ENCODE results near the gene RHO. TPM values are rescaled to one million over a fixed set of nuclear protein-coding genes. Genes with fewer than 3 reads are reported as not detected.
"Not testable (repeated sequence)": the region's sequence is repeated elsewhere in the genome, so short reads cannot be mapped to it uniquely, and the experiment has no call there.

RHO gene
- total and polyA plus RNA-seq, 2 donors (not counting 1 experiment from before 2014, with no cell fraction given): not detected

DNA sequence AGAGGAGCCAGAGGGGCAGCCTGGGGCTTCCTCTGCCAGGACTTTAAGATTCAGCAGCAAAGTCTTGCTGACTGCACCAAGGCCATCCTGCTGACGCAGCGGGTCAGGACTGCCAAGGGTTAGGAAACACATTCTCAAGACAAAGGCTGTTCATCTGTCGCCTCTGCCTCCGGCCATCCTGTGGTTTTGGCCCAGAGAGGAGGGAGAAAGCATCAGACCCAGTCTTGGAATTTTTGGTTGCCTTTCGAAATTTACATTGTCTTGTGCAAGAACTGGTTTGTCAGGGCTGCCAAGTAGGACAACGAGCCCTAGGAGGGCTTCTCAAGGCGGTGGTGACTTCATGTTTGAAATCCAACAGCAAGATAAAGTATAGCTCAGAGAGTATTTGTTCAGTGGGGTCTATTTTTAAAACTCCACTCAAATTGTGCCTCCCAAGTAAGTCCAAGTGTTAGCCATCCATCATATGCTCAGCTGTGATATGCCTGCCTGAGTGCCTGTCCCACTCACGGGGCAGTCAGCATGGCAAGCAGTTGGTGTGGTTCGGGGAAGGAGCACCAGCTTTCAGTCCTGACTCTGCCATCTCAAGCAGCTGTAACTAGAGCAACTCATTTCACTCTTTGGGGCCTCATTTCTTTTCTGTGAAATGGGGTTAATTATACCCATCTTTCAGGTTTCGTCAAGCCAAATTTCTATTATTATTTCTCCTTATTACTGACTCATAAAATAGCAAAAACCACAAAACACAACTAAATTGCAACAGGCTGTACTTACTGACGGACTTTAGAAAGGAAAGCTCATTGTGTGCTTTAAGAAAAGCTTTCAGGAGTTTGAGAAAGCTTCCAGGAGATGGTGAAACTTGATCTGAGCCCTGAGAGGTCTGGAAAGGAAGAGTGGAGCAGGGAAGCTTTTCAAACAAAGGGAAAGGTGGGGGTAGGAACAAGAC, 42.4 kb upstream of the RHO start:
- Histone ChIP-seq H3K27me3 (ENCODE audit: control insufficient read depth, insufficient read depth, low read length) (no peaks in the 10 kb centered on the region), H3K4me1 (ENCODE audit: control insufficient read depth, extremely low read depth, insufficient read depth, low read length) (peaks cover 27% of the 10 kb centered on the region), H3K4me3 (replicated peaks in 1 of 4; ENCODE audit: control extremely low read depth in 1 of 4, insufficient read depth in 1 of 4, low read depth in 3 of 4, low read length in 4 of 4) (peak overlapping the region in 2 of 4 experiments; percentile 10 to 26), H3K79me2 (ENCODE audit: control insufficient read depth, insufficient read depth, low read length) (no peaks in the 10 kb centered on the region), H3K4me2 (ENCODE audit: extremely low read depth, insufficient read depth, low read length) (peak overlapping the region; percentile 36), H4K20me1 (ENCODE audit: control insufficient read depth, extremely low read depth, insufficient read depth, low read length) (no peaks in the 10 kb centered on the region), H3K36me3 (ENCODE audit: control insufficient read depth, insufficient read depth, low read length) (peaks cover 4% of the 10 kb centered on the region), H3K9ac (ENCODE audit: insufficient read depth, low read length) (no peak overlapping the region), H3K9me3 (ENCODE audit: control insufficient read depth, insufficient read depth, low read depth, low read length) (no peaks in the 10 kb centered on the region), H3K27ac (ENCODE audit: insufficient read depth, low read length) (peak overlapping the region; percentile 62), H2AFZ (ENCODE audit: low read length) (no peak overlapping the region)
- TF ChIP-seq, protein P1, sequence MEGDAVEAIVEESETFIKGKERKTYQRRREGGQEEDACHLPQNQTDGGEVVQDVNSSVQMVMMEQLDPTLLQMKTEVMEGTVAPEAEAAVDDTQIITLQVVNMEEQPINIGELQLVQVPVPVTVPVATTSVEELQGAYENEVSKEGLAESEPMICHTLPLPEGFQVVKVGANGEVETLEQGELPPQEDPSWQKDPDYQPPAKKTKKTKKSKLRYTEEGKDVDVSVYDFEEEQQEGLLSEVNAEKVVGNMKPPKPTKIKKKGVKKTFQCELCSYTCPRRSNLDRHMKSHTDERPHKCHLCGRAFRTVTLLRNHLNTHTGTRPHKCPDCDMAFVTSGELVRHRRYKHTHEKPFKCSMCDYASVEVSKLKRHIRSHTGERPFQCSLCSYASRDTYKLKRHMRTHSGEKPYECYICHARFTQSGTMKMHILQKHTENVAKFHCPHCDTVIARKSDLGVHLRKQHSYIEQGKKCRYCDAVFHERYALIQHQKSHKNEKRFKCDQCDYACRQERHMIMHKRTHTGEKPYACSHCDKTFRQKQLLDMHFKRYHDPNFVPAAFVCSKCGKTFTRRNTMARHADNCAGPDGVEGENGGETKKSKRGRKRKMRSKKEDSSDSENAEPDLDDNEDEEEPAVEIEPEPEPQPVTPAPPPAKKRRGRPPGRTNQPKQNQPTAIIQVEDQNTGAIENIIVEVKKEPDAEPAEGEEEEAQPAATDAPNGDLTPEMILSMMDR (conservative IDR thresholded peaks at IDR 0.05 in 1 of 2, IDR thresholded peaks at IDR 0.05 in 1 of 2; ENCODE audit: low read depth in 1 of 2, low read length in 2 of 2): no peak
- TF ChIP-seq EZH2 (IDR thresholded peaks at IDR 0.05; ENCODE audit: low read length, missing control alignments): no peak
- peak; percentile 95 to 100 for DNase-seq (ENCODE audit: low read depth in 2 of 2)

DNA sequence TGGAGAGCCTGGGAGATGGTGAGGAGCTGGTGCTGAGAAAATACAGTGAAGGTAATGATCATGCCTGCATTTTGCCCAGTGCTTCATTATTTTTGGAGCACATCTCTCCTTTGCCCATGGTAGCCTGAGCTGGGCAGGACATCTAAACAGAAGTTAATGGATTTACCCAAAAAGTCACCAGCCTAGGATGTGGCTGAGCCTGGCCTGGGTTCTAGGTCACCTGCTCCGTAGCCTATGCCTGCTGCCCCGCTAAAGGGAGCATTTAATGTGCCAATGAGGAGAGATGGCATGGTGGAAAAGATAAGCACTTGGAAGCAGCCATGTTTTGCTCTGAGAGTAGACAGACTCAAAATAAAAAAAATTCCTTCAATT, 41.8 kb upstream of the RHO start:
- no peaks in the 10 kb centered on the region for H3K9me3 ChIP-seq (ENCODE audit: control insufficient read depth, insufficient read depth, low read depth, low read length)
- H3K4me2 ChIP-seq (ENCODE audit: extremely low read depth, insufficient read depth, low read length): peak overlapping the region; percentile 26
- no peaks in the 10 kb centered on the region for H3K27me3 ChIP-seq (ENCODE audit: control insufficient read depth, insufficient read depth, low read length)
- TF ChIP-seq, protein P1 (conservative IDR thresholded peaks at IDR 0.05 in 1 of 2, IDR thresholded peaks at IDR 0.05 in 1 of 2; ENCODE audit: low read depth in 1 of 2, low read length in 2 of 2): no peak
- TF ChIP-seq EZH2 (IDR thresholded peaks at IDR 0.05; ENCODE audit: low read length, missing control alignments): no peak
- DNase-seq (ENCODE audit: low read depth in 2 of 2): no peak
- H3K79me2 ChIP-seq (ENCODE audit: control insufficient read depth, insufficient read depth, low read length): no peaks in the 10 kb centered on the region
- H3K27ac ChIP-seq (ENCODE audit: insufficient read depth, low read length): peak overlapping the region; percentile 62
- H3K9ac ChIP-seq (ENCODE audit: insufficient read depth, low read length): no peak overlapping the region
- no peaks in the 10 kb centered on the region for H4K20me1 ChIP-seq (ENCODE audit: control insufficient read depth, extremely low read depth, insufficient read depth, low read length)
- H3K36me3 ChIP-seq (ENCODE audit: control insufficient read depth, insufficient read depth, low read length): peaks cover 4% of the 10 kb centered on the region
- H3K4me3 ChIP-seq (replicated peaks in 1 of 4; ENCODE audit: control extremely low read depth in 1 of 4, insufficient read depth in 1 of 4, low read depth in 3 of 4, low read length in 4 of 4): peak overlapping the region in 1 of 4 experiments; percentile 19
- no peak overlapping the region for H2AFZ ChIP-seq (ENCODE audit: low read length)
- peaks cover 25% of the 10 kb centered on the region for H3K4me1 ChIP-seq (ENCODE audit: control insufficient read depth, extremely low read depth, insufficient read depth, low read length)

DNA sequence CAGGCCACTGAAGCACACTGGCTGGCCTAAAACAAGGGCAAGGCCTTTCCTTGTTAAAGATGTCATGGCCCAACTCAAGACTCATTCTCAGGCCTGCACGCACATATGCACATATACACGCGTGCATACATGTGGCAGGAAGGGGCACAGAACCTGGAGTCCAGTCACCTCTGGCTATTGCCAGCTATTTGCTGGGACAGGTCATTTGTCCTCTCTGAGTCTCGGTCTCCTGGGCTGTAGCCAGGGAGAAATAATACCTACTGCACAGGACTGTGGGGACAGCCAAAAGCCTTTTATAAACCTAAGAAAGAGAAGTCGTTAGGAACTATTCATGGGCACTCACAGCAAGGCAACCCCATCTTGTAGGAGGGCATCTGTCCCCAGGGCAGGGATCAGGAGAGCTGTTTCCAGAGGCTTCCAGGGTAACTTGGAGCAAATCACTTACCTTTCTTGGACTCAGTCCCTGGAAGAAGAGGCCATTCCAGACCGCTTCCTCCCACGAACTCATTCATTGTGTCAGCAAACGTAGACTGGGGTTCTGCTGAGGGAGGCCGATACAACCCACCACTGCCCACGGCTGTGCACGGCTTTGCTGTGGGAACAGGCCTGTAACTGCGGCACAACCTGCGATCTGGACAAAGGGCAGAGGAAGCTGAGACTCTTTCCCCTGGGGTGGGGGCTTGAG, 41.1 kb upstream of the RHO start:
- Histone ChIP-seq H2AFZ (ENCODE audit: low read length) (no peak overlapping the region), H3K27me3 (ENCODE audit: control insufficient read depth, insufficient read depth, low read length) (no peaks in the 10 kb centered on the region), H3K79me2 (ENCODE audit: control insufficient read depth, insufficient read depth, low read length) (no peaks in the 10 kb centered on the region), H3K4me1 (ENCODE audit: control insufficient read depth, extremely low read depth, insufficient read depth, low read length) (peaks cover 22% of the 10 kb centered on the region), H3K4me2 (ENCODE audit: extremely low read depth, insufficient read depth, low read length) (no peak overlapping the region), H3K36me3 (ENCODE audit: control insufficient read depth, insufficient read depth, low read length) (peaks cover 6% of the 10 kb centered on the region), H3K9me3 (ENCODE audit: control insufficient read depth, insufficient read depth, low read depth, low read length) (no peaks in the 10 kb centered on the region), H3K9ac (ENCODE audit: insufficient read depth, low read length) (no peak overlapping the region), H4K20me1 (ENCODE audit: control insufficient read depth, extremely low read depth, insufficient read depth, low read length) (no peaks in the 10 kb centered on the region), H3K4me3 (replicated peaks in 1 of 4; ENCODE audit: control extremely low read depth in 1 of 4, insufficient read depth in 1 of 4, low read depth in 3 of 4, low read length in 4 of 4) (no peak overlapping the region), H3K27ac (ENCODE audit: insufficient read depth, low read length) (no peak overlapping the region)
- peak in 1 of 2 donors; percentile 18 for DNase-seq (ENCODE audit: low read depth in 2 of 2)
- TF ChIP-seq, protein P1 (conservative IDR thresholded peaks at IDR 0.05 in 1 of 2, IDR thresholded peaks at IDR 0.05 in 1 of 2; ENCODE audit: low read depth in 1 of 2, low read length in 2 of 2): no peak
- no peak for TF ChIP-seq EZH2 (IDR thresholded peaks at IDR 0.05; ENCODE audit: low read length, missing control alignments)

DNA sequence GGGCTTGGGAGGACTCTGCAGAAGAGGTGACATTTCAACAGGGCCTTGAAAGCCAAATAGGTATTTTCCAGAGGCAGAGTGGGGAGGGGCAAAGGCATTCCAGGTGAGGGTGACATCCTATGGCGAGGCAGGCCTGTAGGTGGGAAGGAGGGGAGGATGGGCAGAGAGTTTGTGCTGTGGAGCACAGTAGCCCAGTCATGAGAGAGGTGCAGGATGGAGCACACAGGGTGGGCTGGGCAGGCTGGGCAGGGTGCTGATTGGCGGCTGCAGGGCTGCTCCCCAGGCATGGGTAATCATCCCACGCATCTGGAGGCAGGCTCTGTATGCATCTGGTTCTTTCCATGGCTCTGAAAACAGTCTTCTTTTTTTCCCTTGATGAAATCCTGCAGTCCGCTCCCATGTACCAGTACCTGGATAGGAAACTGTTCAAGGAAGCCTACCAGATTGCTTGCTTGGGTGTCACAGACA, 40.5 kb upstream of the RHO start:
- H3K4me3 ChIP-seq (replicated peaks in 1 of 4; ENCODE audit: control extremely low read depth in 1 of 4, insufficient read depth in 1 of 4, low read depth in 3 of 4, low read length in 4 of 4); H3K9ac ChIP-seq (ENCODE audit: insufficient read depth, low read length); H4K20me1 ChIP-seq (ENCODE audit: control insufficient read depth, extremely low read depth, insufficient read depth, low read length); DNase-seq (ENCODE audit: low read depth in 2 of 2); H3K4me2 ChIP-seq (ENCODE audit: extremely low read depth, insufficient read depth, low read length); H3K36me3 ChIP-seq (ENCODE audit: control insufficient read depth, insufficient read depth, low read length); H2AFZ ChIP-seq (ENCODE audit: low read length); H3K27me3 ChIP-seq (ENCODE audit: control insufficient read depth, insufficient read depth, low read length); H3K79me2 ChIP-seq (ENCODE audit: control insufficient read depth, insufficient read depth, low read length); H3K27ac ChIP-seq (ENCODE audit: insufficient read depth, low read length); H3K9me3 ChIP-seq (ENCODE audit: control insufficient read depth, insufficient read depth, low read depth, low read length): not testable (repeated sequence)
- peaks cover 22% of the 10 kb centered on the region for H3K4me1 ChIP-seq (ENCODE audit: control insufficient read depth, extremely low read depth, insufficient read depth, low read length)
